A549 (cell line): Measurements from ENCODE around the gene ATP5PD. TPM values are rescaled to one million over a fixed set of nuclear protein-coding genes. Genes with fewer than 3 reads are reported as not detected.

Experiments
- ATAC-seq, 2 experiments: fragments of 200-7000 bp in 1 of 2; fragments of >200 bp in 1 of 2; cut with Nextera tagmentation in 1 of 2; cut with Tn5 transposase in 1 of 2; 3 replicates each; pipeline versions ENCODE4 v1.8.0 to v1.9.1; 2018 to 2020; ENCODE audit warnings: mild to moderate bottlenecking in 1 of 2, moderate library complexity in 1 of 2
- CTCF ChIA-PET: fragments of 300-600 bp; sonication (Branson Sonifier 250); formaldehyde crosslinking; extraction: SDS; loops from one replicate; lab custom pipeline; 2021; ENCODE audit warnings: antibody characterized with exemption, inconsistent platforms; lab: Yijun Ruan, JAX
- POLR2A ChIA-PET: fragments of 350-600 bp; formaldehyde crosslinking; extraction: SDS; loops from one replicate; lab custom pipeline; 2021; ENCODE audit warnings: antibody characterized with exemption, inconsistent platforms; lab: Yijun Ruan, JAX
- DNase-seq, 2 experiments: peaks; one replicate each; pipeline versions ENCODE4 v3.0.0 to v3.0.0-alpha.2; 2011 to 2016; ENCODE audit warnings: low read depth in 1 of 2, low spot score in 1 of 2
- FAIRE-seq: peaks from 2 replicates; lab custom pipeline; 2011; peaks lifted over from hg19 to GRCh38; lab: Jason Lieb, UNC
- H3K27ac ChIP-seq, 2 experiments: fragments of >200 bp; sonication (Bioruptor Twin); formaldehyde crosslinking; 3 replicates each; pipeline ENCODE4 v1.5.1; 2016 to 2017
- H3K4me1 ChIP-seq: fragments of >200 bp; sonication (Bioruptor Twin); formaldehyde crosslinking; 3 replicates; pipeline ENCODE4 v1.6.1; 2016
- H3K4me2 ChIP-seq: fragments of >200 bp; sonication (Bioruptor Twin); formaldehyde crosslinking; 3 replicates; pipeline ENCODE4 v1.6.1; 2016
- H3K4me3 ChIP-seq: fragments of >200 bp; sonication (Bioruptor Twin); formaldehyde crosslinking; 3 replicates; pipeline ENCODE4 v1.5.1; 2016
- H3K9me3 ChIP-seq: fragments of >200 bp; sonication (Bioruptor Twin); formaldehyde crosslinking; 3 replicates; pipeline ENCODE4 v1.6.1; 2016
- BHLHE40 ChIP-seq: IDR thresholded peaks from 2 replicates; pipeline ENCODE4 v1.6.1; 2012; ENCODE audit warnings: low read depth, low read length, inconsistent platforms
- CEBPB ChIP-seq, 2 experiments: fragments of >200 bp in 1 of 2; sonication (Bioruptor Twin) in 1 of 2; formaldehyde crosslinking in 1 of 2; IDR thresholded peaks; 2 replicates each; pipeline ENCODE4 v1.6.1; 2012 to 2016
- EHF ChIP-seq: fragments of 250-450 bp; sonication (Bioruptor Pico); IDR thresholded peaks from 2 replicates; pipeline ENCODE4 v1.5.0; 2020; ENCODE audit warnings: mild to moderate bottlenecking
- ESRRA ChIP-seq: fragments of 150-350 bp; IDR thresholded peaks from 2 replicates; pipeline ENCODE4 v1.6.1; 2014; ENCODE audit warnings: mild to moderate bottlenecking, low read length, borderline replicate concordance
- HOXA7 ChIP-seq: fragments of 250-450 bp; sonication (Bioruptor Pico); IDR thresholded peaks from 2 replicates; pipeline ENCODE4 v1.5.0; 2020; ENCODE audit warnings: mild to moderate bottlenecking, moderate library complexity
- HOXB5 ChIP-seq: fragments of 250-450 bp; sonication (Bioruptor Pico); IDR thresholded peaks from 2 replicates; pipeline ENCODE4 v1.5.0; 2020; ENCODE audit warnings: mild to moderate bottlenecking, moderate library complexity
- KDM5A ChIP-seq: fragments of 200-600 bp; sonication (generic); IDR thresholded peaks from 2 replicates; pipeline ENCODE4 v1.6.1; 2016; ENCODE audit warnings: antibody characterized with exemption, mild to moderate bottlenecking
- MAFK ChIP-seq: fragments of 450-650 bp; IDR thresholded peaks from 2 replicates; pipeline ENCODE4 v1.6.1; 2014; ENCODE audit not compliant: partially characterized antibody
- MAZ ChIP-seq: fragments of 150-350 bp; IDR thresholded peaks from 2 replicates; pipeline ENCODE4 v1.6.1; 2014; ENCODE audit warnings: antibody characterized with exemption, low read depth, low read length, borderline replicate concordance
- MYC ChIP-seq: IDR thresholded peaks from 2 replicates; pipeline ENCODE4 v1.6.1; 2012; ENCODE audit warnings: mild to moderate bottlenecking, inconsistent platforms, low read length, improper control_type of control experiment, borderline replicate concordance
- NPAS2 ChIP-seq: fragments of 250-450 bp; sonication (Bioruptor Pico); IDR thresholded peaks from 2 replicates; pipeline ENCODE4 v1.8.0; 2022; ENCODE audit warnings: mild to moderate bottlenecking, moderate library complexity, borderline replicate concordance
- NR3C1 ChIP-seq: fragments of >200 bp; sonication (Bioruptor Twin); formaldehyde crosslinking; IDR thresholded peaks from 3 replicates; pipeline ENCODE4 v1.6.1; 2017
- PHF8 ChIP-seq: fragments of 200-600 bp; sonication (generic); IDR thresholded peaks from 2 replicates; pipeline ENCODE4 v1.6.1; 2016; ENCODE audit warnings: low read depth, mild to moderate bottlenecking, antibody characterized with exemption, moderate library complexity, borderline replicate concordance
- RAD21 ChIP-seq, 2 experiments: fragments of >200 bp in 1 of 2; sonication (Bioruptor Twin) in 1 of 2; formaldehyde crosslinking in 1 of 2; IDR thresholded peaks in 1 of 2; conservative IDR thresholded peaks in 1 of 2; 2 replicates in 1 of 2; 3 replicates in 1 of 2; pipeline ENCODE4 v1.6.1; 2012 to 2018; ENCODE audit warnings: inconsistent platforms in 1 of 2
- RNF2 ChIP-seq: fragments of 200-600 bp; sonication (generic); IDR thresholded peaks from 2 replicates; pipeline ENCODE4 v1.6.1; 2016; ENCODE audit warnings: low read depth, mild to moderate bottlenecking, antibody characterized with exemption, moderate library complexity, borderline replicate concordance
- SREBF2 ChIP-seq: fragments of 450-650 bp; IDR thresholded peaks from 2 replicates; pipeline ENCODE4 v1.6.1; 2014; ENCODE audit warnings: mild to moderate bottlenecking, moderate library complexity
- TP53 ChIP-seq: fragments of 250-450 bp; sonication (Bioruptor Pico); IDR thresholded peaks from 2 replicates; pipeline ENCODE4 v1.5.0; 2021; ENCODE audit warnings: mild to moderate bottlenecking, moderate library complexity
- WGBS: methylation state at CpG from one replicate; pipeline ENCODE4 v1.1.6; 2017; ENCODE audit errors: missing lambda C conversion rate; 5-methylcytosine and 5-hydroxymethylcytosine counted together
- polyA plus RNA-seq, 4 experiments: library from polyadenylated mRNA; depleted of rRNA in 3 of 4; stranded (reverse); fragments of >200 nt; fragmentation: RNase III in 1 of 4; extraction: RNeasy Plus Mini Kit Qiagen cat#74134 plus additional on column Dnase treatment in 1 of 4; gene quantifications; 2 replicates in 3 of 4; 3 replicates in 1 of 4; pipeline ENCODE4 v1.2.3, GENCODE V29; 2011 to 2017
- TF ChIP-seq, protein P1 (sequence below): fragments of 250-450 bp; sonication (Bioruptor Pico); IDR thresholded peaks from 2 replicates; pipeline ENCODE4 v1.5.0; 2021; ENCODE audit warnings: mild to moderate bottlenecking, moderate library complexity, borderline replicate concordance
- TF ChIP-seq, protein P2 (sequence below): IDR thresholded peaks from 2 replicates; pipeline ENCODE4 v1.6.1; 2012

The ATP5PD gene
- polyA plus RNA-seq, 2 of the 4 experiments (the other 2 are of a cell fraction) = 333 to 463 TPM

DNA sequence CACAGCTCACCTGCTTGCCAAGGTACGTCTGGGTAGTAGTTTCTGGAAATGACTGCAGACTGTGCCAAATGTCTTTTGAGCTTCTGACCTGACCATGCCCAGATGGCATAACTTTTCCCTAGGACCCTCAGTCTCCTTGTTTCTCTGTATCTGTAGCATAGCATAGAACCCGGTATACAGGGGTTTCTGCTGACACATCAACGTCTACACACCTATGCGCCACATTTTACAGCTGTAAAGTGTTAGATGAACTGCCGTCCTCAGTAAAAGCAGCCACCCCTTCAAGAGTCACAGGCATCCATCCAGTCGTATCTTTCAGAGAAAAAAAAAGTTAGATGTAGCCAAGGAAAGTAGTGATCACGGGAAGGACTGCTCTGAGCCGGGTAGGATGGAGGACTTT, 17.7 kb upstream of the ATP5PD start:
- ChIA-PET POLR2A (no interaction called here), CTCF (interaction anchor here (0.7 to 81.8 kb wide), 10 partner anchors 10 to 174 kb away, joined by 3 to 3429 read pairs (median 3); partner anchors contain the start of genes ARMC7, CDR2L, MRPL58 and NT5C)
- no peak overlapping the region for H3K4me2 ChIP-seq
- ATAC-seq (no peak), DNase-seq (no peak), FAIRE-seq (no peak)
- TF ChIP-seq RNF2 = no peak
- TF ChIP-seq MAFK = peak; percentile 59
- H3K27ac ChIP-seq = no peak overlapping the region
- H3K4me1 ChIP-seq = no peaks in the 10 kb centered on the region
- WGBS = 90% methylated on average over 8 of the region's 8 CpGs
- H3K4me3 ChIP-seq = no peak overlapping the region
- no peaks in the 10 kb centered on the region for H3K9me3 ChIP-seq

DNA sequence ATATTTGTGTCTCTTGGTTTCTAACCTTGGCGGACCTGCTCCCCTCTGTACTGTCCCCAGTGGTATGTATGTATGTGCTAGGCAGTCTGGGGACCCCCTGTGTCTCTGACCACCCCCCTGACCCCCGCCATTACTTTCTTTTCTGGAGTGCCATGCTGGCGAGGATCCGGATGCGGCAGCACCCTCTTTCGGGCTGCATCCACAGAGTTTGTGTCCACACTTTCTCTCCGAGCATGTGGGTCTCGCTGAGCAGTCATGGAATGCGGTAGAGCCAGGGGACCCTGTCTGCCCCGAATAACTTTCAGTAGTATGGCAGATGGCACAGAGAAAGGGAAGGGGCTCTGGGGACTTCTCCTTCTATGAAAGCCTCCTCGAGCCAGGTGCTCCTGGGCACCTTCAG, 17.3 kb upstream of the ATP5PD start:
- CTCF ChIA-PET = interaction anchor here (0.7 to 81.8 kb wide), 10 partner anchors 10 to 140 kb away, joined by 3 to 3429 read pairs (median 3); partner anchors contain the start of genes ARMC7, MRPL58, NT5C and OTOP2
- no peak for DNase-seq
- TF ChIP-seq EHF (CRISPR knock-in tag) (no peak), MAZ (no peak)
- TF ChIP-seq, all 56 proteins: peak for 0
- Histone ChIP-seq H3K4me1 (no peaks in the 10 kb centered on the region), H3K27ac (no peak overlapping the region), H3K9me3 (no peaks in the 10 kb centered on the region), H3K4me2 (no peak overlapping the region), H3K4me3 (no peak overlapping the region)
- ATAC-seq (no peak), FAIRE-seq (no peak)
- WGBS = 87% methylated on average over 11 of the region's 11 CpGs
- POLR2A ChIA-PET = no interaction called here

DNA sequence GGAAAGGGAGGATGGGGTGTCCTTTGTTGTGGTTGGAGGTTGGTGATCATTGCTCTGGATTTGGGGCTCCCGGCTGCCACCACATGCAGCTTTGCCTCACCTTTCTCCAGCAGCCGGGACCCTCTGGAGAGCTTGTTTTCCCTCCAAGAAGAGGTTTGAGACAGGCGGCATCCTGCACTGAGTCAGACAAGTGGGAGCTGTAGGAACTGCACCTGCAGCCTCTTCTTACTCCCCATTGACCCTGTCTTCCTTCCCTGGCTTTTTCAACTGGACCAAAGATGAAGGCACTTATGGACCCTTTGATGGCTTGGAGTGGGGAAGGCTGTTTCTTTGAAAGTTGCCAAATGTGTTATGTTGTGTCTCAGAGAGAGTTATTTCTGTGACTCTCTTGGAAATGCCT, 16.9 kb upstream of the ATP5PD start:
- no peak for FAIRE-seq
- no peak for TF ChIP-seq HOXB5 (CRISPR knock-in tag)
- no peak for TF ChIP-seq HOXA7 (CRISPR knock-in tag)
- TF ChIP-seq, protein P1, sequence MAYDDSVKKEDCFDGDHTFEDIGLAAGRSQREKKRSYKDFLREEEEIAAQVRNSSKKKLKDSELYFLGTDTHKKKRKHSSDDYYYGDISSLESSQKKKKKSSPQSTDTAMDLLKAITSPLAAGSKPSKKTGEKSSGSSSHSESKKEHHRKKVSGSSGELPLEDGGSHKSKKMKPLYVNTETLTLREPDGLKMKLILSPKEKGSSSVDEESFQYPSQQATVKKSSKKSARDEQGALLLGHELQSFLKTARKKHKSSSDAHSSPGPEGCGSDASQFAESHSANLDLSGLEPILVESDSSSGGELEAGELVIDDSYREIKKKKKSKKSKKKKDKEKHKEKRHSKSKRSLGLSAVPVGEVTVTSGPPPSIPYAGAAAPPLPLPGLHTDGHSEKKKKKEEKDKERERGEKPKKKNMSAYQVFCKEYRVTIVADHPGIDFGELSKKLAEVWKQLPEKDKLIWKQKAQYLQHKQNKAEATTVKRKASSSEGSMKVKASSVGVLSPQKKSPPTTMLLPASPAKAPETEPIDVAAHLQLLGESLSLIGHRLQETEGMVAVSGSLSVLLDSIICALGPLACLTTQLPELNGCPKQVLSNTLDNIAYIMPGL (CRISPR knock-in tag) = no peak
- TF ChIP-seq, protein P2, sequence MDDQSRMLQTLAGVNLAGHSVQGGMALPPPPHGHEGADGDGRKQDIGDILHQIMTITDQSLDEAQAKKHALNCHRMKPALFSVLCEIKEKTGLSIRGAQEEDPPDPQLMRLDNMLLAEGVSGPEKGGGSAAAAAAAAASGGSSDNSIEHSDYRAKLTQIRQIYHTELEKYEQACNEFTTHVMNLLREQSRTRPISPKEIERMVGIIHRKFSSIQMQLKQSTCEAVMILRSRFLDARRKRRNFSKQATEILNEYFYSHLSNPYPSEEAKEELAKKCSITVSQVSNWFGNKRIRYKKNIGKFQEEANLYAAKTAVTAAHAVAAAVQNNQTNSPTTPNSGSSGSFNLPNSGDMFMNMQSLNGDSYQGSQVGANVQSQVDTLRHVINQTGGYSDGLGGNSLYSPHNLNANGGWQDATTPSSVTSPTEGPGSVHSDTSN = no peak
- TF ChIP-seq CEBPB (IDR thresholded peaks at IDR 0.05) = no peak
- TF ChIP-seq EHF (CRISPR knock-in tag) = no peak
- no peak for TF ChIP-seq BHLHE40
- TF ChIP-seq NR3C1 = no peak
- no peak for TF ChIP-seq TP53 (CRISPR knock-in tag)
- no peak for TF ChIP-seq MYC
- no peak for TF ChIP-seq PHF8
- no peak for TF ChIP-seq RNF2
- no peak for TF ChIP-seq RAD21 (conservative IDR thresholded peaks at IDR 0.05 in 1 of 2, IDR thresholded peaks at IDR 0.05 in 1 of 2)
- Histone ChIP-seq H3K27ac (no peak overlapping the region), H3K9me3 (no peaks in the 10 kb centered on the region), H3K4me2 (no peak overlapping the region), H3K4me1 (no peaks in the 10 kb centered on the region), H3K4me3 (no peak overlapping the region)
- 74% methylated on average over 3 of the region's 3 CpGs for WGBS
- peak; percentile 58 to 60; a peak in 3 of 6 replicates for ATAC-seq
- ChIA-PET POLR2A (no interaction called here), CTCF (interaction anchor here (0.8 to 81.8 kb wide), 10 partner anchors 10 to 140 kb away, joined by 3 to 3429 read pairs (median 6); partner anchors contain the start of genes ARMC7, ATP5PD, KCTD2 and NT5C)
- DNase-seq = no peak

DNA sequence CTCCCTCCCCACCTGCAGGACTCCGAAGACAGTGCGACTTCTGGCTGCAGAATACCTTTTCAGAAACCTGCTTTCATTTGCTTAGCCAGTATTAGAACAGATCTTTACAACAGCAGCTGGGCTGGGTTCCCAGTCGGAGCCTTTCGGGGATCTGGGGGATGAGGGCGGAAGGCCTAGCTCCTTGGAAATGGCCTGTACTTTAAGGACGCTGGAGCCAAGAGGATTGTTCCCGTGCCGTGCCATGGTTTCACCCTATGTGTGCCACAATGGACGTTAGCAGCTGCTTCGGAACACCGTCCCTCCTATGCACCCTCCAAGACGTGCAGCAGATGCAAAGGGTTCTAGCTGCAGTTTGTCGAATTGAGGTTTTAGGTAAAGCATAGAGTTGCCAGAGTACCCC, 16.4 kb upstream of the ATP5PD start:
- H3K4me2 ChIP-seq = no peak overlapping the region
- DNase-seq (no peak), FAIRE-seq (no peak), ATAC-seq (peak; percentile 7 to 26; a peak in 1 of 6 replicates)
- H3K9me3 ChIP-seq = no peaks in the 10 kb centered on the region
- H3K27ac ChIP-seq = no peak overlapping the region
- no peaks in the 10 kb centered on the region for H3K4me1 ChIP-seq
- CTCF ChIA-PET = interaction anchor here (0.6 to 81.8 kb wide), 11 partner anchors 10 to 339 kb away, joined by 3 to 3429 read pairs (median 4); partner anchors contain the start of genes ARMC7, ATP5PD, KCTD2 and NT5C
- WGBS = 88% methylated on average over 13 of the region's 13 CpGs
- POLR2A ChIA-PET = interaction anchor here (1.1 kb wide), 1 partner anchor 91 kb away, joined by 4 read pairs; the partner anchor contains the start of gene JPT1
- TF ChIP-seq SREBF2 (no peak), ESRRA (no peak), KDM5A (no peak), NPAS2 (CRISPR knock-in tag) (no peak)
- H3K4me3 ChIP-seq = no peak overlapping the region
